Neural cell (in vitro differentiated cells): ENCODE measurements around the gene PNCK. TPM values are rescaled to one million over a fixed set of nuclear protein-coding genes. Genes with fewer than 3 reads are reported as not detected.

Source experiments
- H2AFZ ChIP-seq: fragments of 200-600, 300-800 bp; sonication (generic), shearing (Covaris generic); 2 replicates; pipeline ENCODE4 v1.6.0; 2014; ENCODE audit warnings: low read depth, mild to moderate bottlenecking, antibody characterized with exemption, low read length, moderate library complexity
- H3F3A ChIP-seq: fragments of 200-600 bp; shearing (Covaris generic); 2 replicates; pipeline ENCODE4 v1.6.1; 2016; ENCODE audit warnings: mild to moderate bottlenecking, moderate library complexity, mixed read lengths, antibody characterized with exemption, low read length; ENCODE audit not compliant: insufficient read depth, poor library complexity, severe bottlenecking
- H3K27ac ChIP-seq: fragments of 200-600, 300-800 bp; sonication (generic), shearing (Covaris generic); 2 replicates; pipeline ENCODE4 v1.5.1; 2014; ENCODE audit warnings: mild to moderate bottlenecking, low read length, moderate library complexity
- H3K27me3 ChIP-seq: fragments of 300-800, 200-600 bp; sonication (generic), shearing (Covaris generic); 2 replicates; pipeline ENCODE4 v1.6.0; 2014; ENCODE audit warnings: mild to moderate bottlenecking, low read depth, low read length, moderate library complexity; ENCODE audit not compliant: insufficient read depth
- H3K36me3 ChIP-seq: fragments of 300-800, 200-600 bp; sonication (generic), shearing (Covaris generic); 2 replicates; pipeline ENCODE4 v1.5.1; 2014; ENCODE audit warnings: mild to moderate bottlenecking, antibody characterized with exemption, low read length, moderate library complexity; ENCODE audit not compliant: insufficient read depth
- H3K4me2 ChIP-seq: fragments of 300-800, 200-600 bp; sonication (generic), shearing (Covaris generic); 2 replicates; pipeline ENCODE4 v1.6.0; 2014; ENCODE audit warnings: mild to moderate bottlenecking, low read length
- H3K4me3 ChIP-seq: fragments of 300-800, 200-600 bp; sonication (generic), shearing (Covaris generic); 2 replicates; pipeline ENCODE4 v1.5.1; 2014; ENCODE audit warnings: mild to moderate bottlenecking, low read length, moderate library complexity
- H3K79me2 ChIP-seq: fragments of 200-600 bp; shearing (Covaris generic); replicated peaks from 2 replicates; pipeline ENCODE4 v1.6.0; 2014; ENCODE audit warnings: mild to moderate bottlenecking, low read length, moderate library complexity; ENCODE audit not compliant: insufficient read depth
- H3K9ac ChIP-seq: fragments of 300-800, 200-600 bp; sonication (generic), shearing (Covaris generic); 2 replicates; pipeline ENCODE4 v1.6.1; 2016; ENCODE audit warnings: mild to moderate bottlenecking, low read length, mixed read lengths
- H3K9me2 ChIP-seq: fragments of 200-600 bp; shearing (Covaris generic); 2 replicates; pipeline ENCODE4 v1.6.1; 2016; ENCODE audit warnings: mild to moderate bottlenecking, low read length, mixed read lengths; ENCODE audit not compliant: insufficient read depth
- H3K9me3 ChIP-seq: fragments of 200-600, 300-800 bp; sonication (generic), shearing (Covaris generic); 2 replicates; pipeline ENCODE4 v1.6.1; 2016; ENCODE audit warnings: mild to moderate bottlenecking, mixed run types, low read length, moderate library complexity, mixed read lengths
- H4K20me1 ChIP-seq: fragments of 200-600 bp; shearing (Covaris generic); 2 replicates; pipeline ENCODE4 v1.6.1; 2016; ENCODE audit warnings: mild to moderate bottlenecking, mixed run types; ENCODE audit not compliant: insufficient read depth
- CTCF ChIP-seq: fragments of 450-650 bp; IDR thresholded peaks from 2 replicates; pipeline ENCODE4 v1.5.1; 2014; ENCODE audit warnings: antibody characterized with exemption, mild to moderate bottlenecking, moderate library complexity; ENCODE audit not compliant: poor library complexity, severe bottlenecking
- EP300 ChIP-seq: fragments of 450-650 bp; conservative IDR thresholded peaks from 2 replicates; pipeline ENCODE4 v1.6.1; 2014; ENCODE audit warnings: antibody characterized with exemption, mild to moderate bottlenecking, moderate library complexity; ENCODE audit not compliant: poor library complexity, severe bottlenecking
- EZH2 ChIP-seq: fragments of 200-600, 300-800 bp; shearing (Covaris generic), sonication (generic); IDR thresholded peaks from 2 replicates; pipeline ENCODE4 v1.6.1; 2014; ENCODE audit warnings: antibody characterized with exemption, low read length, borderline replicate concordance, mild to moderate bottlenecking; ENCODE audit not compliant: insufficient read depth, poor library complexity, severe bottlenecking
- MXI1 ChIP-seq: fragments of 450-650 bp; conservative IDR thresholded peaks from 2 replicates; pipeline ENCODE4 v1.6.1; 2014; ENCODE audit warnings: antibody characterized with exemption, mild to moderate bottlenecking; ENCODE audit not compliant: poor library complexity, severe bottlenecking
- POLR2AphosphoS5 ChIP-seq: IDR thresholded peaks from 2 replicates; pipeline ENCODE4 v1.6.1; 2012
- RAD21 ChIP-seq: fragments of 450-650 bp; conservative IDR thresholded peaks from 2 replicates; pipeline ENCODE4 v1.6.1; 2014; ENCODE audit warnings: antibody characterized with exemption, mild to moderate bottlenecking, moderate library complexity
- REST ChIP-seq: IDR thresholded peaks from 2 replicates; pipeline ENCODE4 v1.6.1; 2012; ENCODE audit warnings: borderline replicate concordance
- SMC3 ChIP-seq: fragments of 450-650 bp; conservative IDR thresholded peaks from 2 replicates; pipeline ENCODE4 v1.6.1; 2014; ENCODE audit warnings: antibody characterized with exemption, mild to moderate bottlenecking, moderate library complexity; ENCODE audit not compliant: poor library complexity
- TAF1 ChIP-seq: IDR thresholded peaks from 2 replicates; pipeline ENCODE4 v1.6.1; 2012; ENCODE audit warnings: low read depth
- polyA plus RNA-seq: library from polyadenylated mRNA; depleted of rRNA; stranded (reverse); fragments of >200 nt; gene quantifications from 2 replicates; pipeline ENCODE4 v1.2.3, GENCODE V29; 2014

The PNCK gene
- polyA plus RNA-seq, 1 donor from 2014 or later = 9.5 TPM

- Histone ChIP-seq H3K27me3 (no peaks in the 10 kb centered on the region), H3K27ac (no peak overlapping the region), H3F3A (no peaks in the 10 kb centered on the region), H3K4me3 (peak overlapping the region; percentile 65), H3K9me3 (no peaks in the 10 kb centered on the region), H3K4me2 (no peak overlapping the region), H3K36me3 (no peaks in the 10 kb centered on the region), H4K20me1 (peaks cover 4% of the 10 kb centered on the region), H3K79me2 (peaks cover 9% of the 10 kb centered on the region), H3K9me2 (no peaks in the 10 kb centered on the region), H3K9ac (no peak overlapping the region), H2AFZ (no peak overlapping the region)
- TF ChIP-seq POLR2AphosphoS5 = no peak
- no peak for TF ChIP-seq REST
- TF ChIP-seq RAD21 = no peak
- no peak for TF ChIP-seq SMC3
- no peak for TF ChIP-seq EP300
- TF ChIP-seq TAF1 = no peak
- no peak for TF ChIP-seq EZH2
- TF ChIP-seq MXI1 = no peak
- TF ChIP-seq CTCF = no peak
These were observed 16.9 kb upstream of the PNCK start for GRCh38 chrX:153690466-153690865.

- H3K27me3 ChIP-seq = no peaks in the 10 kb centered on the region
- H3K9me2 ChIP-seq = no peaks in the 10 kb centered on the region
- peak overlapping the region; percentile 23 for H3K9ac ChIP-seq
- H2AFZ ChIP-seq = no peak overlapping the region
- no peak overlapping the region for H3K4me2 ChIP-seq
- no peaks in the 10 kb centered on the region for H3K9me3 ChIP-seq
- peaks cover 4% of the 10 kb centered on the region for H4K20me1 ChIP-seq
- H3K36me3 ChIP-seq = no peaks in the 10 kb centered on the region
- H3K27ac ChIP-seq = no peak overlapping the region
- peak overlapping the region; percentile 65 for H3K4me3 ChIP-seq
- TF ChIP-seq REST (no peak), MXI1 (no peak), EP300 (no peak), TAF1 (no peak), RAD21 (no peak), POLR2AphosphoS5 (no peak), CTCF (no peak), EZH2 (no peak), SMC3 (no peak)
- H3K79me2 ChIP-seq = peaks cover 9% of the 10 kb centered on the region
- no peaks in the 10 kb centered on the region for H3F3A ChIP-seq
These were observed 16.2 kb upstream of the PNCK start for GRCh38 chrX:153689654-153690465.
